Loucy (cell line): ENCODE measurements around the gene APAF1.

Experiments used
- CTCF ChIP-seq: fragments of 200-600 bp; sonication (generic); conservative IDR thresholded peaks from 2 replicates; pipeline ENCODE4 v1.5.1; 2014; ENCODE audit warnings: mild to moderate bottlenecking, antibody characterized with exemption, low read length
- EZH2phosphoT487 ChIP-seq: fragments of 200-600 bp; IDR thresholded peaks from 2 replicates; pipeline ENCODE4 v1.6.1; 2018; ENCODE audit warnings: antibody characterized with exemption, mild to moderate bottlenecking, moderate library complexity, borderline replicate concordance

GRCh38 chr12:98780261-98780660, 135.2 kb downstream of the APAF1 start:
- TF ChIP-seq CTCF (no peak), EZH2phosphoT487 (no peak)
